ENCODE measurements around the gene ASTN2.

DNA sequence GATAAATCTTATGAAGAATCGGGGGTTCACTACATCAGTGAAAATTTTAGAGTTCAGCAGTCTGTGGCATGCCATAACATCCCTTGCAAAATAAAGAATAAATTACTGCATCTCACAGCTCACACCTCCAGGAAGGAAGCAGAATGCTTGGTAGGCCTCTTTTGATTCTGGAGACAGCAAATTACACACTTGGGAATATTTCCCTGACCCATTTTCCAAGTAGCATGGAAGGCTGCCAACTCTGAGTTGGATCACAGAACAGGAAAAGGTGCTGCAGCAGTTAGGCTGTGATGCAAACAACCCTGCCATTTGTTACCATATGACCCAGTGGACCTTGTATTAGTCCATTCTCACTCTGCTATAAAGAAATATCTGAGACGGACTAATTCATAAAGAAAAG is 293.5 kb downstream of the ASTN2 start:
- TF ChIP-seq POLR2A (IDR thresholded peaks at IDR 0.05; ENCODE audit: low read length) (no peak), GATA1 (IDR thresholded peaks at IDR 0.05; ENCODE audit: low read depth, low read length) (no peak)

Measured in erythroblast (primary cell).